Small intestine (tissue), 7 donors: ENCODE data around the gene HNRNPH1. TPM values are rescaled to one million over a fixed set of nuclear protein-coding genes. Genes with fewer than 3 reads are reported as not detected.

ENCODE experiments used
- DNase-seq, 2 donors: peaks; one replicate each; pipeline versions ENCODE4 v3.0.0 to v3.0.0-alpha.2; 2013
- FAIRE-seq: peaks from 2 replicates; lab custom pipeline; 2012; peaks lifted over from hg19 to GRCh38; lab: Jason Lieb, UNC
- H3K27ac ChIP-seq, 3 donors: one replicate each; pipeline ENCODE4 v1.5.1; 2013; ENCODE audit warnings: low read length in 2 of 3, mild to moderate bottlenecking in 2 of 3, control low read depth in 1 of 3, inconsistent platforms in 1 of 3, low read depth in 1 of 3, moderate library complexity in 1 of 3
- H3K27me3 ChIP-seq, 3 donors: one replicate each; pipeline ENCODE4 v1.6.1; 2013; ENCODE audit warnings: low read length in 3 of 3, inconsistent platforms in 1 of 3; ENCODE audit not compliant: control insufficient read depth in 3 of 3, insufficient read depth in 3 of 3
- H3K36me3 ChIP-seq, 3 donors: one replicate each; pipeline ENCODE4 v1.6.1; 2013; ENCODE audit warnings: low read length in 3 of 3, inconsistent platforms in 1 of 3, low read depth in 1 of 3, mild to moderate bottlenecking in 1 of 3, moderate library complexity in 1 of 3; ENCODE audit not compliant: control insufficient read depth in 3 of 3, insufficient read depth in 2 of 3
- H3K4me1 ChIP-seq, 3 donors: one replicate each; pipeline ENCODE4 v1.6.1; 2013; ENCODE audit warnings: low read length in 2 of 3, inconsistent platforms in 1 of 3, low read depth in 1 of 3, mild to moderate bottlenecking in 1 of 3, moderate library complexity in 1 of 3; ENCODE audit not compliant: control insufficient read depth in 3 of 3, insufficient read depth in 2 of 3
- H3K4me3 ChIP-seq, 3 donors: one replicate each; pipeline ENCODE4 v1.5.1; 2013; ENCODE audit warnings: low read length in 3 of 3, control low read depth in 1 of 3, inconsistent platforms in 1 of 3, low read depth in 1 of 3, mild to moderate bottlenecking in 1 of 3, moderate library complexity in 1 of 3
- H3K9me3 ChIP-seq, 2 donors: one replicate each; pipeline ENCODE4 v1.6.1; 2013; ENCODE audit warnings: low read depth in 1 of 2, low read length in 1 of 2; ENCODE audit not compliant: control insufficient read depth in 2 of 2, insufficient read depth in 1 of 2
- WGBS, 3 donors: extraction: QIAGEN DNeasy Blood & Tissue Kit; methylation state at CpG; one replicate each; pipeline ENCODE4 v1.1.7; 2013; 5-methylcytosine and 5-hydroxymethylcytosine counted together
- polyA plus RNA-seq, 4 donors: library from polyadenylated mRNA; stranded (reverse) in 3 of 4; unstranded in 1 of 4; fragments of 200-250 nt in 3 of 4; fragments of 120-200 nt in 1 of 4; gene quantifications; one replicate each; pipeline versions ENCODE4 v1.2.1 to v1.2.3, GENCODE V29; 2013
- donor health status: healthy with polysubstance abuse.
- donor health status: control.
- donor health status: control.
- donor health status: Bipolar disorder and iron deficiency.
- donor health status: healthy.

Gene HNRNPH1
- polyA plus RNA-seq, 4 donors: 97.5 to 964 (median 183) TPM

DNA sequence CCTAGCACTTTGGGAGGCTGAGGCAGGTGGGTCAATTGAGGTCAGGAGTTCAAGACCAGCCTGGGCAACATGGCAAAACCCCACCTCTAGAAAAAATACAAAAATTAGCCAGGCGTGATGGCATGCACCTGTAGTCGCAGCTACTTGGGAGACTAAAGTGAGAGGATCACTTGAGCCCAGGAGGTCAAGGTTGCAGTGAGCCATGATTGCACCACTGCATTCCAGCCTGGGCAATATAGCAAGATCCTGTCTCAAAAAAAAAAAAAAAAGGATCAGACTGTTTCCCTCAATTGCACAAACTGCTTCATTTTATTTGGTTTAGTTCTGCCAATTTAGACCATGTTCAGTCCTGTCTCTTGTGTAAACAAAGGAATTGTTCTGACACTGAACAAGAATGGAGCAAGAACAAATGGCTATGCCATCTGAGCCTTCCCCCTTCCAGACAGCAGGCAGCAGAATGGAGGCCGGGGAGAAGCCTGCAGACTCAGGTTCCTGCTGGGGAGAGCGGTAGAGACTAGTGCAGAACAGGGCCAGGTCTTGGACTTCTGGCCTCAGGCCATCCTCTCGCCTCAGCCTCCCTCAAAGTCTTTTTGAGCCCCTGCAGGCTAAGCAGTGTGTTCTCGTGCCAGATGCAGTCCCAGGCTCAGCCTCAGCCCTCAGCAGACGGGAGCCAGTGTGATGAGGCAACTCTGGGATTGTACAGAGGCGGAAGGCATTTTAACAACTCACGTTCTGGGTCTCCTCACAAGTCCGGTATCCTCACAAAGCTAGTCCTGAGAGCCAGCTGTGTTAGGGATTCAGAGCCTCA, 18.2 kb downstream of the HNRNPH1 start:
- peaks cover 17 to 87% (median 32%) of the 10 kb centered on the region in 3 donors for H3K36me3 ChIP-seq
- H3K27ac ChIP-seq: peak overlapping the region in 1 of 3 donors; percentile 33
- H3K4me3 ChIP-seq: no peak overlapping the region
- FAIRE-seq: no peak
- H3K4me1 ChIP-seq: no peaks in the 10 kb centered on the region
- WGBS, 3 donors: 75 to 84% (median 78%) methylated on average over 10 of the region's 10 CpGs
- no peak for DNase-seq
- no peaks in the 10 kb centered on the region for H3K27me3 ChIP-seq
- H3K9me3 ChIP-seq: no peaks in the 10 kb centered on the region

DNA sequence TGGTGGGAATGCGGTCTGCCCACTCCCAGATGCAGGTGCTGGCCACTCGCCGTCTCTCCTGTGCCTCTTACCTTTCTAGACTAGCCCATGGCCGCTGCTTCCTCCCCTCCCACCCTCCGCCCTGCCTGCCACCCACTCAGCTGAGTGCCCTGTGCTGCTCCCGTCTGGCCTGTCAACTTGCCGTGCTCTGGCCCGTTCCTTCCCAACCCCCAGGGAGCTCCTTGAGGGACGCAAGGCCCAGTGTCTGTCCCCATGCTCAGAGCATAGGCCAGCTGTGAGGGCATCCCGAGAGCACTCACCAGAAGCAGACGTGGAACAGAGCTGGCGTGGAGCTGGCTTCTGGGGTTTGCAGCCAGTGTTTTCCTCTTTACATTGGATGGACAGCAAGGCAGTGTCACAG, 20.2 kb downstream of the HNRNPH1 start:
- Histone ChIP-seq H3K9me3 (no peaks in the 10 kb centered on the region), H3K27ac (no peak overlapping the region), H3K4me1 (no peaks in the 10 kb centered on the region), H3K27me3 (no peaks in the 10 kb centered on the region), H3K36me3 (peaks cover 26 to 89% (median 30%) of the 10 kb centered on the region in 3 donors), H3K4me3 (no peak overlapping the region)
- FAIRE-seq (no peak), DNase-seq (no peak)
- WGBS, 3 donors: 95 to 96% (median 95%) methylated on average over 10 to 12 of the region's 12 CpGs

DNA sequence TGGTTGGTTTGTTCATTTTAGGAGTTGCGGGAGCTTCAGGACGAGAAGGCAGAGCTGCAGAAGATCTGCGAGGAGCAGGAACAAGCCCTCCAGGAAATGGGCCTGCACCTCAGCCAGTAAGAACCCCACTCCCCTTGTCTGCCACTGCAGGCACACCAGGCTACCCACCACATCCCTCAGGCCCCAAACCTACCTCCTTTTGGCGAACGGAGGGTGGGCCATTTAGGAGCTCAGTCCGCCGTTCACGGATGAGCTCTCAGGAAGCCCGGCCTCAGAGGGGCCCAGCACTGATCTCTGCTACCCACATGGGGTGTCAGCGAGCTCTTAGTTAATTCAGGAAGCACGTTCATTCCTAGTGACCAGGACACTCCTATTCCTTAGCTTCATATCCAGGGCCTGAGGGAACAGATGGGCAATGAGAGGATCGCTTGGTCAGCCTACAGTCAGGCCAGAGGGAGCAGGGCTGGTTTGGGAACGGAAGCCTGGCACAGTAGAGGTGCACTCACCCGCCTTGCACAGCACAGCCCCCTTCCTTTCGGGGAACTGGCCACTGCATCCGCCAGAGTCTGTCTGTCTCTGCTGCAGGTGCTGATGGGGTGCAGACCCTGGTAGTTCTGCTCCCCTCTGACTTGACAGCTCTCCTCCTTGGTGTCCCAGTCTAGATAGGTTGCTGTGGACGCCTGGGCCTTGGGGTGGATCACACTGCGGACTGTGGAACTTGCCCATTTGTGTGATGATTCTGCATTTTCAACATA, 21.4 kb downstream of the HNRNPH1 start:
- WGBS, 3 donors: 95 to 98% (median 95%) methylated on average over 18 of the region's 18 CpGs
- Histone ChIP-seq H3K27me3 (no peaks in the 10 kb centered on the region), H3K4me3 (no peak overlapping the region), H3K27ac (no peak overlapping the region), H3K9me3 (no peaks in the 10 kb centered on the region), H3K36me3 (peaks cover 29 to 88% (median 30%) of the 10 kb centered on the region in 3 donors), H3K4me1 (no peaks in the 10 kb centered on the region)
- FAIRE-seq: no peak
- DNase-seq: no peak

DNA sequence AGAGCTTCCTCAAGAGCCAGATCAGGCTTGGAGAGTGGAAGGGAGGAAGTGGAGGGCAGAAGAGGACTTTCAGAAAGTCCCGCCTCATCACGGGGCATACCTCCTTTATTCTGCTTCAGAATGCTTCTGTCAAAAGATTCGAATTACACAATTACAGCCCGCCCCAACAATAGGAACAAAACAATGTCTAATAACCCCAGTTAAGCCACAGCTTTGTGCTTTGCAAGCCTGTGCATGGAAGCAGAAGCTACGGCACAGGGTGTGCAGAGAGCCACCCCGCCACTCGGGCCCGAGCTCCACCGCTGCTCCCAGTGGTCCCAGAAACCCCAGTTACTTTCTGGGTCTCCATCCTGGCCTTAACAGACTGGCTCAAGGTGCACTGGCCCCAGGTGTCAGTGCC, 23.5 kb downstream of the HNRNPH1 start:
- no peaks in the 10 kb centered on the region for H3K9me3 ChIP-seq
- no peak overlapping the region for H3K4me3 ChIP-seq
- WGBS, 3 donors: 83 to 93% (median 93%) methylated on average over 9 of the region's 9 CpGs
- no peak overlapping the region for H3K27ac ChIP-seq
- no peak for DNase-seq
- H3K4me1 ChIP-seq: no peaks in the 10 kb centered on the region
- FAIRE-seq: no peak
- H3K27me3 ChIP-seq: no peaks in the 10 kb centered on the region
- H3K36me3 ChIP-seq: peaks cover 26 to 80% (median 27%) of the 10 kb centered on the region in 3 donors

DNA sequence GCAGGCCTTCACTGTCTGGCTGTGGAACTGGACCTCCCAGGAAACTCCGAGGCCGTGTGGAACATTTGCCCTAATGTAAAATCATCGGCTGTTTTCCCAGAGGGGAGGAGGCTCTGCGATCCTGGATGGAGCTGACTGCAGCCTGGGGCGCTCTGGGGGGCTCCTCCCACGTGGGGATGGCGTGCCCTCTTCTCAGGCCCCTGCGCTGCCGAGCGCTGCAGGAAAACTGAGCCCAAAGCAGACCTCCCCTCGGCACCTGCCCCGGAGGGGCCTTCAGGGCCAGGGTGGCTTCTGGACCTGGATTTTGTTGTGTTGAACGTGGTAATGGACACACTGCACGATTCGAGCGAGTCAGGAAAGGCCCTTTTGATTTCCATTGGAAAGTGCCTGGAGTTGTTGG, 23.9 kb downstream of the HNRNPH1 start:
- FAIRE-seq (no peak), DNase-seq (no peak)
- no peaks in the 10 kb centered on the region for H3K4me1 ChIP-seq
- H3K4me3 ChIP-seq: no peak overlapping the region
- no peaks in the 10 kb centered on the region for H3K9me3 ChIP-seq
- no peak overlapping the region for H3K27ac ChIP-seq
- H3K36me3 ChIP-seq: peaks cover 29 to 81% (median 30%) of the 10 kb centered on the region in 3 donors
- WGBS, 3 donors: 91 to 95% (median 92%) methylated on average over 16 of the region's 16 CpGs
- no peaks in the 10 kb centered on the region for H3K27me3 ChIP-seq

DNA sequence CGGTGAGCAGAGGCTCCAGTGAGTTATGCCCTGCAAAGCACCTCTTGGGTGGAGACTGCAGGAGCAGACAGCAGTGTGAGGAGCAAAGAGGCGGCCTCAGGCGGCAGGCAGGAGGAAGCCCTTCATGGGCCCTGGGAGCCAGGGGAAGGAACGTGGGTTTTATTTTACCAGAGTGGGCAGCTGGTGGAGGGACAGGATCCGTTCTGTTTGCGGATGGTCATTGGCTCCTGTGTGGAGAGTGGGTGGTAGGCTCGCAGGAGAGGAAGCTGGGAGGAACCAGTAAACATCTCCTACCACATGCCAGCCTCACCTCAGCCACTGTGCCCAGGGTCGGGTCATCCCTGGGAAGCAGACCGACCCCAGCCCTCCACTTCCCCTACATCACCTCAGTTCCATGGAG, 24.4 kb downstream of the HNRNPH1 start:
- no peak for FAIRE-seq
- no peak overlapping the region for H3K27ac ChIP-seq
- peaks cover 30 to 79% (median 32%) of the 10 kb centered on the region in 3 donors for H3K36me3 ChIP-seq
- H3K4me1 ChIP-seq: no peaks in the 10 kb centered on the region
- WGBS, 3 donors: 82 to 93% (median 88%) methylated on average over 8 to 9 of the region's 9 CpGs
- no peaks in the 10 kb centered on the region for H3K9me3 ChIP-seq
- no peak for DNase-seq
- H3K4me3 ChIP-seq: no peak overlapping the region
- no peaks in the 10 kb centered on the region for H3K27me3 ChIP-seq

DNA sequence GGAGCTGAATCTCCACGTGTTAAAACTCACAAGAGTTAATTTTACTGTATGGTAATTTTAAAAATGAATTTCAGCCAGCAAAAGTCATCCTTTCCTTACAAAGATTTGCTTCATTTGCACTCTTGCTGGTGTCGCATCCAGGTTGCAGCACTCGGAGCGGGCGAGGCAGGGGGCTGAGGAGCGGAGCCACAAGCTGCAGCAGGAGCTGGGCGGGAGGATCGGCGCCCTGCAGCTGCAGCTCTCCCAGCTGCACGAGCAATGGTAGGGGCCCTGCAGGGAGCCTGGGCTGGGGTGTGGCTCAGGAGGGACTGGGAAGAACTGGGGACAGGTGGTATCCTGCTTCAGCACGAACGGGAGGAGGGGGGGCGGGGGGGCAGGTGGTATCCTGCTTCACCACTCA, 27.1 kb downstream of the HNRNPH1 start:
- H3K27ac ChIP-seq: no peak overlapping the region
- FAIRE-seq: no peak
- H3K9me3 ChIP-seq: no peaks in the 10 kb centered on the region
- no peak overlapping the region for H3K4me3 ChIP-seq
- no peaks in the 10 kb centered on the region for H3K4me1 ChIP-seq
- WGBS, 3 donors: 87 to 92% (median 90%) methylated on average over 13 of the region's 13 CpGs
- no peaks in the 10 kb centered on the region for H3K27me3 ChIP-seq
- H3K36me3 ChIP-seq: peaks cover 28 to 77% (median 35%) of the 10 kb centered on the region in 3 donors
- no peak for DNase-seq

DNA sequence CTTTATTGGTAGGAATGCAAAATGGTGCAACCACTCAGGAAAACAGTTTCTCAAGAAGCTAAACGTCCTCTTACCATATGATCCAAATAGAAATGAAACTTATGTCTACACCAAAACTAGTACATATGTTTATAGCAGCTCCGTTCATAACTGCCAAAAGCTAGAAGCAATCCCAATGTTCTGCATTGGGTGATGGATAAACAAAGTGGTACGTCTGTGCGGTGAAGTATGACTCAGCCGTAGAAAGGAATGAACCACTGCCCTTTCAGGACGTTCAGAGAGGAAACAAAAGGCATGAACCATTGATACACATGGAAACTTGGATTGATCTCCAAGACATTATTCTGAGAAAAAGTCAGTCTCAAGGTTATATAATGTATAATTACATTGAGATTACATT, 27.6 kb downstream of the HNRNPH1 start:
- H3K4me3 ChIP-seq: no peak overlapping the region
- peaks cover 28 to 73% (median 35%) of the 10 kb centered on the region in 3 donors for H3K36me3 ChIP-seq
- H3K27ac ChIP-seq: no peak overlapping the region
- no peak for DNase-seq
- H3K27me3 ChIP-seq: no peaks in the 10 kb centered on the region
- H3K4me1 ChIP-seq: no peaks in the 10 kb centered on the region
- no peaks in the 10 kb centered on the region for H3K9me3 ChIP-seq
- no peak for FAIRE-seq
- 69 to 77% (median 73%) methylated on average over 6 of the region's 6 CpGs for whole genome bisulfite sequencing, 3 donors
